Frontal cortex (tissue), 4 donors: ENCODE results near the gene GTSE1. TPM values are rescaled to one million over a fixed set of nuclear protein-coding genes. Genes with fewer than 3 reads are reported as not detected.

Experiments used
- DNase-seq, 2 donors: peaks; one replicate each; pipeline ENCODE4 v3.0.0; 2012; ENCODE audit warnings: low spot score in 2 of 2
- FAIRE-seq: peaks from 2 replicates; lab custom pipeline; 2012; peaks lifted over from hg19 to GRCh38; lab: Jason Lieb, UNC
- total RNA-seq: library from RNA; depleted of rRNA; stranded (reverse); fragments of >200 nt; gene quantifications from one replicate; pipeline ENCODE4 v1.2.3, GENCODE V29; 2014
- donor health status: control.
- donor health status: control.
- donor health status: control.

Gene GTSE1
- total RNA-seq, 1 donor from 2014 or later, result 1.6 TPM

DNA sequence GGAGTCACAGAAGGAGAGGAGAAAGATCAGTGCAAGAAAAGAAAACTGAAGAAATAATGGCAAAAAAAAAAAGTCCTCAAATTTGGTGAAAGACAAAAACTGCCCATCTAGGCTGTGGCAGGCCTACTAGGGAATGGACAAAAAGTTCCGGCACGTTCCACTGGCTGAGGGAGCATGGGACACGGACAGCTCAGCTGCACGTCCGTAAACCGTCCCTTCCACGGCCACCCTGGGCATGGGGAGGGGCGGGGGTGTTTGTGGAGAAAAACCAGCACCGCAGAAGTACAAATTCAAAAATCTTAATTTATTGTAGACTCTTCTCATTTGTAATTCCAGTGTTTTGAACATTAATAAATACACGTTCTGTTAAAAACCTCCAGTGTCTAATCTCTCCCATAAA lies 64.2 kb downstream of the GTSE1 start:
- DNase-seq (no peak), FAIRE-seq (no peak)

DNA sequence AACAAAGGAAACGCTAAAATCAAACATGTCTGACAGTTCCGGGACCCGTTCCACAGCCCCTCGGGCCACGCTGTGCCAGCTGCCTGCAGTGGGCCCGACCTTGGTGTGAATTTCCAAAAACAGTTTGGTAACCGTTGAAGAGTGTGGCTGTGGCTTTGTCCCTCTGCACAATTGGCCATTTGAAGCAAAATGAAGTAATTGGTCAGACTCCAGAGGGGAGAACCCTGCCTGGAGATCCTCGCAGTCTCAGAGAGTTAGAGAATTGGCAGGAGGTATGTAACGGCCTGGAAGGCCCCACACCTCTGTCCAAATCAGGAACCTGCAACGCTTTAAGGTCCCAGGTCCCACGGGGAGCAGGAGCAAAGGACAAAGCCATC lies 65.1 kb downstream of the GTSE1 start:
- DNase-seq (no peak), FAIRE-seq (no peak)

DNA sequence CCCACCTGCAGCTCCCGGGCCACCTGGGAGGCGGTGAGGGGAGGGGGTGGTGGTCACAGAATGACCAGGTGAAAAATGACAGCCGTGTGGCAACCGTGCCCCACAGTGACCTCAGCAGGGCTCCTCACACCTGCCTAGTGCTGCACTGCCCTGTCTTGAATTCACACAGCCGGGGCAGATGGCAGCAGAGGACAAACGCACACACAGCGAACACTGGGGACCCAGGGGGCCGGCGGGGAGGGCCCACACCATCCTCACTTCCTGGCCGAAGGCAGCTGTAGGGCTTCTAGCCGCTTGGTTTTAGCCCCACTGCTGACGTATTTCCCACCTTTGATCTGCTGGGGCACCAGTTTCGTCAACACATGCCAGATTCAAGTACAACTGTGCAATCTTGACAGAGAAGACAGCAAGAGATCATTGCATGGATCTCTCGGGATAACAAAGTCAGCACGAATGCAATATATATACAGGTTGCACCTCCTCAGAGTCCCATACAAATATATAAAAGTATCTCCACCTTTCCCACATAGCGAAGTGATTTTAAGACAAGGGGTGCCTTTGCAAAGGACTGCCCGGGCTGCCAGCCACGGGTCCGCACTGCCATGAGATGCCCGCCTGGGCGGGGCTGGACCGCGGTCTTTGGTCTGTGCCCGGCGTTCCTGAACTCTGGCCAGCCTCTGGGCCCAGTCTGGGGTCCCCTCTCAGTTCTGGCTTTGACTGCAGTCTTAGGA lies 65.7 kb downstream of the GTSE1 start:
- FAIRE-seq (no peak), DNase-seq (no peak)

DNA sequence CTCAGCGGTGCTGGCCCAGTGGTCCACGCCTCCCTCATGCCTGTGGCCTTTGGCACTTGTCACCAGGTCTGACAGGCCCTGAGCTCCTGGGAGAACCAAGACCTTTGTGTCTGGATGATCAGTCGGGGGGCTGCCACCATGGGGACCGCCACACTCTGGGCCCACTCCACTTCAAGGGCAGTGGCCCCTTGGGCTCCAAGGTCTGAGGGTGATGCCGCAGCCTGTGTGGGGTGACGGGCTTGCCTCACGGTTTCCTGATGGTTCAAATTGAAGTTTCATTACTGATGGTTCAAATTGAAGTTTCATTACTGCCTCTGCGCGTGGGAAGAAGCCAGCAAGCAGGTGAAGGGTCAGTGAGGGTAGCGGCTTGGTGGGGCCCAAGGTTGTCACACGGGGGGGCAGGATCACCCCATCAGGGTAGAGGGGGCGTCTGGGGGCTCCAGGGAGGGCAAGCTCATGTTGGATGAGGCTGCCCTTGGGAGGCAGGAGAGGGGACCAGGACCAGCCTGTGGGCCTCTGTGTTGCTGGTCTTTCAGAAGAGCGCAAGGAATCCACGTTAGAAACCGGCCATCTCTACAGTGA lies 66.4 kb downstream of the GTSE1 start:
- no peak for FAIRE-seq
- DNase-seq, result no peak

DNA sequence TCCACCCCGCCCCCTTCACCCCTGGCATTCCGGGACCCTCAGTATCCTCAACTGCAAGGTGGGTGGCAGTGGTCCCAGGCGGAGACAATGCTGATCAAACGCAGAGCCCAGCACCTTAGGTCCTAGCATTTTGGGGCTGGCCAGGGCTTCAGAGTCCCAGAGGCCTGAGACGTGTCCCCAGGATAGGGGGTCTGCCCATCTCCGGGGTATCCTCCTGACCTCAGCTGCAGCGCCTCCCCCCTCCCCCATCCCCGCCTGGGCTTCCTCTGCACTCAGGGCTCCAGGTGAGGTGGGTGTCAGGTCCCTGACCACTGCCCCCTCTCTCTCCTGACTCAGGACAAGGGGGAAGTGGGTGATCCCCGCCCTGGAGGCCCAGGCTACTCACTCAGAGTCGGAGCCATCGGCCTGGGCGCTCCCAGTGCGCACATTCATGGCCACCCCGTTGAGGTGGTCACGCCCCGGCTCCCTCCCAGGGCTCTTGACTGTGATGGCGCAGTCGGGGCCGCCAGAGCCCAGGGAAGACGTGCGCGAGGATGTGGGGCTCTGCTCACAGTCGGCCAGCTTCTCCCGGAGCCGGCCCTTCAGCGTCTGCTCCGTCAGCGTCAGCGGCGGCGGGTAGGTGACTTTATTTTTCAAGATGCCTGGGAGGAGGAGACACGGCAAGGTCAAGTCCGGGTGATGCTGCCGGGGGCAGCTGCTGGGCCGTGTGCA lies 67.1 kb downstream of the GTSE1 start:
- FAIRE-seq (no peak), DNase-seq (no peak)

DNA sequence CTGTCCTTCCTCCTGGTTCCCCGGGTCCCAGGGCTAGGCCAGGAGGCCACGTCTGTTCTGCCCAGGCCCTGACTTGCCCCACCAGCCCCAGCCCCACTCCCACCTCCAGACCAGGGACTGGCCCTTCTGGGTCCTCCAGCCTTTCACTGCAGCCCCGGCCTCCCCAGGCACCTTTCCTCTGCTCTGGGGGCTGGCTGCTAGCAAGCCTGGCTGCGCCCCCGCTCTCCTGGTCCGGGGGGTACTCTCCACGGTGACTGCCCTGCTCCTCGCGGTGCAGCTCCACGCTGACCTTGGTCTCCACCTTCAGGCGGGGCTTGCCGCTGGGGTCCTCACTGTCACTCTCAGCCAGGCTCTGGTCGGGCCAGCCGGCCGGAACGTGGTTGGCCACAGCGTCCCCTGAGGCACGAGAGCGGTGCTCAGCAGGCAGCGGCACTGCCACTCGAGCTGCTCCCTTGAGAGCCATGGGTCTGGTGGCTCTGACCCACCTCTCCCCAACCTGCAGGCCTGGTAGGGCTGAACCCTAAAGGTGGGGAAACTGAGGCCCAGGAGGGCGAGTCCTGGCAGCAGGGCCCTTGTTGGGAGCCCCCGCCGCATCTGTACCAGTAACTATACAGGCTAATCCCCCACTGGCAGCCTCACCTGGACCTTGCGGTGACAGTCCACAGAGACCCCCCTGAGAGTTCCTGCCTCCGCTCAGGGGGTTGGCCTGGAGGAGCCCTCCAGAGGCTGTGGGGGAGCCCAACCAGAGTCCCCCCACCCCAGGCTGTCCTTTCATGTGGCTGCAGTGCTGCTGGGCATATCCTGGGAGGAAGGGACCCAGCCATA lies 67.9 kb downstream of the GTSE1 start:
- FAIRE-seq, result no peak

DNA sequence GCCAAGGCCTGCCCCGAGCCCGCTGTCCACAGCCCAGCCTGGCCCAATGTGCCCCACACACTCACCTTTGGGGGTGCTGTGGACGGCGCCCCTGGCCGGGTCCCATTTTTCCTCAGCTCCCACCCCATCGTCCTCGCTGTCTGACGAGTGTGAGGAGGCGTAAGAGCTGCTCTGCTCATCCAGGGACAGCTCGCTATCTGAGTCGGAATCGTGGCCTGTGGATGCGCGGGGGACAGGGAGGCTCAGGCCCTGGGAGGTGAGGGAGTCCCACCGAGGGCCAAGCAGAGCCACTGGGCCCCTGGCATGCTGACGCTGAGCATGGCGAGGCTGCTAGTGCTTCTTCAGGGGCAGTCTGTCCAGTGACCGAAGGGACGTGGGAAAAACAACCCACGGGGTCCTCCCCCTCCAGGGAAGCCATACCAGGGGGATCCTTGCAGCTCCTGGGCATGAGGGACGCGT lies 68.5 kb downstream of the GTSE1 start:
- no peak for FAIRE-seq
- no peak for DNase-seq

More for the DNA sequence above, 67.9 kb downstream of the GTSE1 start:
- DNase-seq, result no peak

DNA sequence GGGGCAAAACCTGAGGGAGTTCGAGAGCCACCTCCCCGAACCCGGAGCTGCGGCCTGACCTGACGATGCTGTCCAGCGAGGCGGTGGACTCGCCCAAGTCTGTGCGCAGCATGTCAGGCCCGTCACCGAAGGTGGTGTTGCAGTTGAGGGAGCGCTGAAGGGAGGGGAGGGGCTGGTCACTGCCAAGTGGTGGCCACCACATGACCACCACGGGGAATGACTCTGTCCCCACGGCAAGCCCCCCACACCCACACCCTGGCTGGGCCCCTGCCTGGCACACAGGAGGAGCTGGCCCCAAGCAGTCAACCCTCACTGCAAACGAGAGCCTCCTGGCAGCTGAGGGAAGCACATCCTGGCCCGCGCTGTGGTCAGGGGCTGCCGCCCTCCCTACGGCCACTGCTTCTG lies 69.7 kb downstream of the GTSE1 start:
- no peak for DNase-seq
- no peak for FAIRE-seq

DNA sequence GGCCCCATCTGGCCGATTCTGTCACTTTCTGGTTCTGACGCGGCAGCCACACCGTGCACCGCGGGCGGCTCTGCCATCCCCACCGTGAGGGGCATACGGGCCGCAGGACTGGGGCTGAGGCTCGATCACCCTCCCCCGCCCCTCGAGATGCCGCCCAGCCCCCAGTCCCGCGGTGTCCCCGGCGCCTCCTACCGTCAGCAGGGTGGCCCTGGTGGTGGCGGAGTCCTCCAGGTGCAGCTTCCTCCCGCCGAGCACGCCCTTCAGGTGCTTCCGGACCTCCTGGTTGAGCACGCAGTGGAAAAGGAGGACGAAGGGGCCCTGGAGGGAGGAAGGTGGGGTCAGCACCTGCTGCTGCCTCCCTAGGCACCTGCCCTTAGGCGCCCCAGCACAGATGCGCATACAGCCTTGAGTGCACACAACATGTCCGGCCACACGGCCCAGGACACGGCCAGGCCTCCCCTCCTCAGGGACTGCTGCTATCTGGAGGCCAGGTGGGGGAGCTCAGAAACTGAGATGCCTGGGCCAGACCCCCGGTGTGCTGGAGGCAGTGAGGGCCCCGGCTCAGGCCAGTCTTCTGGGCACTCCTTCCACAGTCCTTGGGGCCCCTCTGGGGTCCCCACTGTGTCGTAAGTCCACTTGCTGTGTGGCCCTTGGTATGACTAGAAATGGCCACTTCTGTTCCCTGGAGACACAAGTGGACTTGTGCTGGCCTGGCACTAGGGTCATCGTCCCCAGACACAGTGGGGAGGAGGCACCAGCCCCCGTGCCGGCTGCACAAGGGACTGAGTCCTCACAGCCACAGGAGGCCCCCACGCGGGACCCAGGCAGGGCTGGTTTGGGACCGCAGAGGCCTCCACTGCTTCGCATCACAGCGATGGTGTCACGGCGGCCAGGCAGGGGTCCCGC lies 70.4 kb downstream of the GTSE1 start:
- no peak for DNase-seq
- no peak for FAIRE-seq

DNA sequence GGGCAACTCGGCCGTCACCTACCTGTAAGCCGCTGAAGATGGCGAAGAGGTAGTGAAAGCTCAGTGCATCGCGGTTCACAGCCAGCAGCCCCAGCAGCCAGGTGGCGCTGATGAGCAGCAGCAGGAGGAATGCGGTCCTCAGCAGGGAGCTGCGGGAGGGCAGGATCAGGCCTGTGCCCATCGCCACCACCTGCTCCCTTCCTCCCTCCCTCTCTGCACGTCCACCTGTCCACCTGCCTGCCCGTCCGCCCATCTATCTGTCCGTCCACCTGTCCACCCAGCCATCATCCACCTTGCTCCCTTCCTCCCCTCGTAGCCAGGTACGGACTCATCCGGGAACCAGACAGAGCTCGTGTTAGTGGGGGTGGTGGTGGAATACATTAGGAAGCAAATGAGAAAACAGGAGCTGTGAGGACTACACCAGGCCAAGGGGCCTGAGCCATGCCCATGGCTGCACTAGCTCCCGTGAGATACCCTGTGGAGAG lies 71.1 kb downstream of the GTSE1 start:
- DNase-seq, result peak; percentile 66 to 74
- no peak for FAIRE-seq

DNA sequence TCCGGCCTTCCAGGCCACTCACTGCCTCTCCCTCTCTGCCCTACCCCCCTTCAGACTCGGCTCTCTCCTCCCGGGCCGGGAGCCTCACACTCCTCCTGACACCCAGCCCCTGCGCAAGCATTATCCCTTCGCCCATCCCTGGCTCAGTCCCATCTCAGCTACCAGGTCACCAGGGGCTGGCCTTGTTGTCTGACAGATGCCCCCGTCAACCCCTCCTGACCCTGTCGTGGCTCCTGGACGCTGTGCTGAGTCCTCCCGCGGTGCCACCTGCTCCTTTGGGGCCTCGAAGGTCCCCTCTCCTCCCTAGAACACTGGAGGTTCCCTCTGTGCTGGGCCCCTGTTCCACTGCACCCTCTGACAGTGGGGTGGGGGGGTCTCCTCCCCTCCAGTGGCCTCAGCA lies 71.8 kb downstream of the GTSE1 start:
- DNase-seq (no peak), FAIRE-seq (no peak)

DNA sequence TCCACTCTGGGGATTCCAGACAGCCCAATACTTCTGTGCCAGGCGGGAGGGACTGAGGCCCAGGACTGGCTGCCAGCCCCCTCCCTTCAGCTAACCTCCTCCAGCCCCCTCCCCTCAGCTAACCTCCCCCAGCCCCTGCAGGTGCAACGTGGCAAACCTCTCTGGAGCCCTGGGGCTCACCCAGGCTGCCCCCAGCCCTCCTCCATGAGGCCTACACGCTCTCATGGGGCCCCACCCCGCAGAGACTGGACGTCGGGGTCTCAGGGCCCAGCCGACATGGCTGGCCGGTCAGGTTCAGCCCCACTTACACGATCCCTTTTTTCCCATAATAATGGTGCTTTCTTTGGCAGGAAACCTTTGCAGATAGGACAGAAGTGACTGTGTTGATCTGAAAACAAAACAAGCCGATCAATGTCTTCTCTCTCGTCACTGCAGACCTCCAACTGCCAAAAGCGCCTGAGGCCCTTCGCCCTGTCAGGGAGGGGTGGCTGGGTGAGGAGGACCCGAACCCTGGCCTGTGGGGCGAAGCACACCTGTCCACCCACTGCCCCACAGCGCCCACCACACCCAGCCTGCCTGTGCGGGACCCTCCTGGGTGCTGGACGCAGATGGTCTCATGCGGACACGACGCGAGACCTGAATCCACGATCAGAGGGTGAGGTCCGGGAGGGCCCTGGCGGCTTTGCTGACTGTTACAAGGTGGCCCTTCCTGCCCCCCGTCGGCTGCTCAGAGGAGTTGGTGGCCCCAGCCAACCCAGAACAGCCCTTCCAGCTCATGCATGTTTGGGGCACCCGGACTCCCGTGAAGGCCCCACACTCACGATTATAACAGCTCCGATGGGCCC lies 72.4 kb downstream of the GTSE1 start:
- FAIRE-seq, result no peak

DNA sequence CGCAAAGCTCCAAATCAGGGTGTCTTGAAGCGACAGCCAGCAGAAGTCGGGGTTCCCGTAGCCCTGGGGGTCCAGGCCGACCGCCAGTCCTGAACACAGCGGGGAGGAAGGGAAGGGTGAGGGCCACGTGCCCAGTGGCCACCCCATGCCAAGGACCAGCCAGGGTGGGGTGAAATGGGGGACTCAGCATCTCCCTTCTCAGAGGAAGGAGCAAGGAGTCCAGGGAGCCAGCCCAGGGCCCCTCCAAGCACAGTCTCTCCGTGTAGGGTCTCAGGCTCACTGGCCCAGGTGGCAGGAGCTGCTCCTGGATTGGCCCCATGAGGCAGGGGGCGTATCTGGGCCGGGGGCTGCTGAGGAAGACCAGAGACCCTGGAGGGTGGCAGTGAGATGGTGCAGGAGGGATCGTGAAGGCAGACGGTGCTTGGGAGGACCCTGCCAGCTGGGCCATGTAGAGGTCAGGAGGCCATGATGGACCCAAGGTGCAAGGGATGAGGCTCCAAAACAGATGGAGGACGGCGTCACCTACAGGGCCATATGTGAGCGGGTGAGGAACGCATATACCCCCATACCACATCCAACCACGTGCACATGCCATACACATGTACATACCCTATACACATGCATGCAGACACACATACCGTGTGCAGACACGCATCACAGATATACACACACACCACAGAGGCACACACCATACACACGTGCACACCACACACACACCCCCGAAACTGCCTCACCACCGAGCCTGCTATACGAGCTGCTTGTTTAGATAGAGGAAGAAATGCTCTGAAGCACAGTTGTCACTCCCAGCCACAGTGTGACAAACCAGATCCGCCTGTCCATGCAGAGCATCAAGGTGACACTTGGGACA lies 73.3 kb downstream of the GTSE1 start:
- DNase-seq, result no peak
- FAIRE-seq, result no peak

More for the DNA sequence above, 72.4 kb downstream of the GTSE1 start:
- DNase-seq, result no peak

DNA sequence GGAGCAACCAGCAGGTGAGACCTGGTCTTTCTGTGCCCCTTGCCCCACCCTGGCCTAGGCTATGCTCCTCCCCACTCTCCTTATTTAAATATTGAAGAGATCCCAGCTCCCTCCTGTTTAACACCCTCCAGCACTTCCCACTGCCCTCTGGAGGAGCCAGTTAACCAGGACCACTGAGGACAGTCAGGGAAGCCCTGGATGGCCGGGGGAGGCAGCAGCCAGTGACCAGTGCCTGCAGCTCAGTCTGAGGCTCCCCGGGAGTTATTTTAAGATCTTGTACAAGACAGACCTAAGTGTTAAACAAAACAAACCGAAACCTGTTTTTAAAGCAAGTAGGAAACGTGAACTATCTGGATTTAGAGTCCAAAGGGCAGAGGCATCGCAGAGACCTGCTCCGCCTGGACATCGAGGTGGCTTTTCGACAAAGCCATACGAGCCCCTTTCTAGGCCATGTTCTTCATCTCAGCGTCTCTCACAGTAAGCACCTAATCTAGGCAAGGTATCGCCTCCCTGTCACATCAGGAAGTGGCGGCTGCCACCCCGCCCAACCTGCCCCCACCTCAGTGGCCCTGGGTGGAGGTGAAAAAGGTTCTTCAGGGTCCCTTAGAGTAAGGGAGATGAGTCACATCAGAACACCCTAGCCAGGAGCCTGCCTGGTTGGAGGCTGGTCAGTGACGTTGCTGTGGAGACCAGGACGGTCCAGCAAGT lies 74.1 kb downstream of the GTSE1 start:
- FAIRE-seq (no peak), DNase-seq (no peak)

DNA sequence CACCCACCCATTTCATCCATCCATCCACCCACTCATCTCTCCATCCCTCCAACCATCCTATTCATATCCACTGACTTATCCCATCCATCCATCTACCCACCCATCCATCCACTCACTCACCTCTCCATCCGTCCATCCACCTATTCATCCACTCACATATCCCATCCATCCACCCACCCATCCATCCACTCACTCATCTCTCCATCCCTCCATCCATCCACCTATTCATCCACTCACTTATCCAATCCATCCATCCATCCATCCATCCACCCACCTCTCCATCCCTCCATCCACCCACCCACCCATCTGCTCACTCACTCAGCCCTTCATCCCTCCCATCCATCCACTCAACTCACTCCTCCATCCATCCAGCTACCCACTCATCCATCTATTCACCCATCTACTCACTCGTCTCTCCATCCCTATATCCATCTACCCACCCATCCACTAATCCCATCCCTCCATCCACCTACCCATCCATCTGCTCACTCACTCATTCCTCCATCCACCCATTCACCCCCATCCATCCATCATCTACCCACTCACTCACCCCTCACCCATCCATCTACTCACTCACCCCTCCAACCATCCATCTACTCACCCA lies 75.1 kb downstream of the GTSE1 start:
- DNase-seq, result no peak
- FAIRE-seq, result no peak

DNA sequence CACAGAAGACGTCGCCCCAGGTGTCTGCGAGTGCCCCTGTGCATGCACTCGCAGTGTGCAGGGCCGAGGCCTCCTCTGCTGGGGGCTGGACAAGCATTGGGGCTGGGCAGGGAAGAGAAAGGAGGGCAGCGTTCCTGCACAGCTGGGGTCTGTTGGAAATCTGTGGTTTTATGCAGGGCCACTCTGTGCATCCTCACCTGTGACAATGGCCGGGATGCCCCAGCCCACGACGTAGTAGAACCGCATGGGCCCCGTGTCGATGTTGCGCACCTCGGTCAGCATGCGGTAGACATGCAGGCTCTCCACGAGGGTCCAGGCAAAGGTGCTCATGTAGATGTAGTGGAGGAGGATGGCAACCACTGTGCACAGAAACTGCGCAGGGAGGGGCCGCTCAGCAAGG lies 76.0 kb downstream of the GTSE1 start:
- no peak for DNase-seq
- no peak for FAIRE-seq
